ENCODE measurements around the gene ZC3H6.

Gene ZC3H6

DNA sequence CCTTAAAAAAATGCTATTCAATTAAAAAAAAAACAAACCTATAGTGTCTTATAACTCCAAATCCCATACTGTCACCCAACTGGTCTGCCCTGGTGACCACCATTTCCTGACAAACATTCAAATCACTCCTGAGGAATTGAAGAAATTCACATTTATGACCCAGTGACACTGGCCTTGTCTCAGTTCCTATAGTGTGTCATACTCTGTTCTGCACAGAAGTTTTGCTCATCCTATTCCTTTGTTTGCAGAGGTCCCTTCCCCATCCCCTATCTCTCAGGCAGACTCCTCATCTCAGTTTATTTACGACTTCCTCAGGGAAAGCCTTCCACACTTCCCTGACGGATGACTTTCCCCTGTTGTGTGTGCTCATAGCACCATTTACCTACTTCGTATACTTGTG, 14.7 kb downstream of the ZC3H6 start:
- TF ChIP-seq, protein P1, sequence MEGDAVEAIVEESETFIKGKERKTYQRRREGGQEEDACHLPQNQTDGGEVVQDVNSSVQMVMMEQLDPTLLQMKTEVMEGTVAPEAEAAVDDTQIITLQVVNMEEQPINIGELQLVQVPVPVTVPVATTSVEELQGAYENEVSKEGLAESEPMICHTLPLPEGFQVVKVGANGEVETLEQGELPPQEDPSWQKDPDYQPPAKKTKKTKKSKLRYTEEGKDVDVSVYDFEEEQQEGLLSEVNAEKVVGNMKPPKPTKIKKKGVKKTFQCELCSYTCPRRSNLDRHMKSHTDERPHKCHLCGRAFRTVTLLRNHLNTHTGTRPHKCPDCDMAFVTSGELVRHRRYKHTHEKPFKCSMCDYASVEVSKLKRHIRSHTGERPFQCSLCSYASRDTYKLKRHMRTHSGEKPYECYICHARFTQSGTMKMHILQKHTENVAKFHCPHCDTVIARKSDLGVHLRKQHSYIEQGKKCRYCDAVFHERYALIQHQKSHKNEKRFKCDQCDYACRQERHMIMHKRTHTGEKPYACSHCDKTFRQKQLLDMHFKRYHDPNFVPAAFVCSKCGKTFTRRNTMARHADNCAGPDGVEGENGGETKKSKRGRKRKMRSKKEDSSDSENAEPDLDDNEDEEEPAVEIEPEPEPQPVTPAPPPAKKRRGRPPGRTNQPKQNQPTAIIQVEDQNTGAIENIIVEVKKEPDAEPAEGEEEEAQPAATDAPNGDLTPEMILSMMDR (IDR thresholded peaks at IDR 0.05; ENCODE audit: control insufficient read depth, insufficient read depth, low read depth, low read length, missing control alignments), result no peak
- no peak overlapping the region for H3K4me3 ChIP-seq (ENCODE audit: control insufficient read depth, low read depth, low read length)
- no peak for DNase-seq (ENCODE audit: low read depth)

DNA sequence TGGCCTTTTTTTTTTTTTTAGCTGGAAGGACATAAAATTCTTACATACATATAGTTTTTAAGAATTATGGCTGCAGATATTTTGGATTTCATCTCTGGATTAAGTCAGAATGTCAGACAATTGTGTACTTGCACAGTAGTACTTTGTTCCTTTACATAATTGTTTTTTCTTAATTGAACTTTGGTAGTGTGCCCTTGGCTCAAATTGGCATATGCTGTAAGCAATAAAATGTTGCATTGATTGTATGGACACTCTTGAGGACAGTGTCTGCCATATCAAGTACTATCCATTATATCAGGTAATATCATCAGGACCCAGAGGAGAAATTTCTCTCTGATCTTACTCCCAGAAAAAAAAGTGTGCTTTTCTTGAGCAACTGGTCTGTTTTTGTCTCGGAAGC, 15.3 kb downstream of the ZC3H6 start:
- DNase-seq (ENCODE audit: low read depth), result no peak
- H3K4me3 ChIP-seq (ENCODE audit: control insufficient read depth, low read depth, low read length), result no peak overlapping the region
- TF ChIP-seq, protein P1 (IDR thresholded peaks at IDR 0.05; ENCODE audit: control insufficient read depth, insufficient read depth, low read depth, low read length, missing control alignments), result no peak

DNA sequence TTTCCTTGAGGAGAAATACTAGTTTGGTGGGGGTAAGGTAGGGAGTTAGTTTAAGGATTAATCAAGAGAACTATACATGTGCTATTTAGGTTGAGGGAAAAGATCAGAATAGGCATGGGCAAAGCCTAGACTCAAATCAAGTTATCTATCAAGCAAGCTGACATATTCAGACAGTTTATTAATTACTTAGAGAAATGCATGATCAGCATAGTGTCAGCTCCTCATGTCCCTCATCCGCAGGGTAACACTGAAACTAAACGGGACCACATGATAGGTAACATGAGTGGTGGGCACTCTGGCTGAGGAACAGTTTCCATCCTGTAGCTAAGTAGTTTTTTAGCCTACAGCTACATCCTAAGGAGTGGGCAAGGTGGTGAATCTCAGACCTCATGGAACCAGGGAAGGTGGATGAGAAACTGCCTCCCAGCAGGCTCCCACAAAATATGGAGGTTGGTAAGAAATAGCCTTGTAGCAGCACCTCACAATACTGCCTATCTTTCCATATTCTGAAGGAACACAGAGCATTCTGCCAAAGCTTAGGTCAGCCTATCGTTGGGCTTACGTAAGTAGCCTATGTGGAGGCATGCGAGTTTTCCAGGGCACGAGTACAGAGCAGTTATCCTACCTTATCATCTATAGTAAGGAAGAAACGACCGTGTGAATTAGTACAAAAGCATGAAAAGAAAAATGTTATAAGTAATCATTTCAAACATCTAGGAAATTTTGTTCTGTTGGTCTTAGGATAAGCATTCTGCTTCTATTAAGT, 18.4 kb downstream of the ZC3H6 start:
- TF ChIP-seq, protein P1 (IDR thresholded peaks at IDR 0.05; ENCODE audit: control insufficient read depth, insufficient read depth, low read depth, low read length, missing control alignments), result no peak
- no peak for DNase-seq (ENCODE audit: low read depth)
- no peak overlapping the region for H3K4me3 ChIP-seq (ENCODE audit: control insufficient read depth, low read depth, low read length)

DNA sequence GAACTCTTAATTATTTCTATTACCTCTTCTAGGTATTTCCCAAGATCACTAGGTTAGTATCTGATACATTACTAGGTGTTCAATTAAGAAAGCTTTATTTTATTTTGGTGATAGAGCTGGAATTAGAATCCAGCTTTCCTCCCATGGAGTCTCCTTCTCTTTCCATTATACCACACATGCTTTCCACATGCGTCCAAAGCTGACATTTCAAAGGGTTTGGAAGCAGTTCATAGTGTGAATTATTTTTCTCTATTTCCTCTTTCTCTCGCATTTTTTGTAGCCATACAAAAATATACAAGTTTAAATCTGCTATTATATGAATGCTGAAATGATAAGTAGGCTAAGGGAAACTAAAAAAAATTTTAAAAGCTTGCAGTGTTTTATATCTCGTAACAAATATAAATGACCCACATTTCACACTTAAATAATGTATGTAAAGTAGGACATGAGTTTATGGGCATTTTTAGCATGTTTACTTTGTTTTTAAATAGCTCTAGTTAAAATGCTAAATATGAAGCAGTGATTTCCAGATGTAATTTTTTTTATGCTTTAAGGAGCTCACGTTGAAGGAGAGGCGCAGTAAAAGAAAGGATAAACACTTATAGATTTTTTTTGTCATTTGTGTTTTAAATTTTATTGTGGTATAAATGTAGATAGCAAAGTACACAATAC, 20.1 kb downstream of the ZC3H6 start:
- TF ChIP-seq, protein P1 (IDR thresholded peaks at IDR 0.05; ENCODE audit: control insufficient read depth, insufficient read depth, low read depth, low read length, missing control alignments), result no peak
- DNase-seq (ENCODE audit: low read depth), result no peak
- H3K4me3 ChIP-seq (ENCODE audit: control insufficient read depth, low read depth, low read length), result no peak overlapping the region

DNA sequence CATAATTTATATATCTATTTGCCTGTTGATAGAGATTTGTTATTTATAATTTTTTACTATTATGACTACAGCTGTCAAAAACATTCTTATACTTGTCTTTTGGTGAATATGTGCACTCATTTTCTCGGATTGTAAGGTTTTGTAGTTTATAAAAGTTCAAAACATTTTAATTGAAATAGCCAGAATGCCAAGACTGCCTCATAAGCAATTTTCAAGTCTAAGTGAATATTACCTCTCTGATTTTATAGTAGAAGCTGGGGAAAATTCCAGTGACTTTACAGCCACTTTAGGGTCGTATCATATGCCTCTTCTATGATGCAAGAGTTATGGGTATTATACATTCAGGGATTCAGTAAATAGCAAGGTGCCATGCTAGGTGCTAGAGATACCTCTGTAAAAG, 21.0 kb downstream of the ZC3H6 start:
- no peak for DNase-seq (ENCODE audit: low read depth)
- H3K4me3 ChIP-seq (ENCODE audit: control insufficient read depth, low read depth, low read length), result no peak overlapping the region
- TF ChIP-seq, protein P1 (IDR thresholded peaks at IDR 0.05; ENCODE audit: control insufficient read depth, insufficient read depth, low read depth, low read length, missing control alignments), result no peak

DNA sequence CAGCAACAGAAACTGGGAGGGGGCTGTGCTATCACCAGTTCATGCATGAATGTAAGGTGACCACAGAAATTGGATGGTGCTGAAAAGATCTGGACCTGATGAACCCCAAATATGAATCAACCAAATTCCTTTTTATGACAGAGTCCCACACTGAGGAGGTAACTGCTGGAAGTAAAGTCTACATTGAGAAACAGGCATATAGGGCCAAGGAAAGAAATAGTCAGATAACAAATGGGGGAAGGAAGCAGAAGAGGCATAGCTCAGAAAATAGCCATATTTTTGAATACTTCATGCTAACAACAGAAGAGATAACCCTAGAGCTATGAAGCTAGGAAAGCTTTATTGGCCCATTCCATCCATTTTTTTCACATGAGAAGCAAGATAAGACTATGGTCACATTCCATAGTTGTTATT, 25.8 kb downstream of the ZC3H6 start:
- DNase-seq (ENCODE audit: low read depth), result peak; percentile 38
- H3K4me3 ChIP-seq (ENCODE audit: control insufficient read depth, low read depth, low read length), result no peak overlapping the region
- TF ChIP-seq, protein P1 (IDR thresholded peaks at IDR 0.05; ENCODE audit: control insufficient read depth, insufficient read depth, low read depth, low read length, missing control alignments), result no peak

Measured in AG09309 (cell line).